GM19468 (cell line): ENCODE measurements around the gene IPO4.
A peak's percentile ranks its signal among the peaks of the same experiment; 100 is the strongest.

ENCODE experiments used
- ATAC-seq: cut with Tn5 transposase; IDR thresholded peaks from one replicate; pipeline ENCODE4 v1.9.1; 2021; ENCODE audit warnings: mild to moderate bottlenecking, moderate library complexity, moderate number of reproducible peaks; ENCODE audit not compliant: unreplicated experiment; ENCODE audit errors: extremely low read depth

IPO4 gene

DNA sequence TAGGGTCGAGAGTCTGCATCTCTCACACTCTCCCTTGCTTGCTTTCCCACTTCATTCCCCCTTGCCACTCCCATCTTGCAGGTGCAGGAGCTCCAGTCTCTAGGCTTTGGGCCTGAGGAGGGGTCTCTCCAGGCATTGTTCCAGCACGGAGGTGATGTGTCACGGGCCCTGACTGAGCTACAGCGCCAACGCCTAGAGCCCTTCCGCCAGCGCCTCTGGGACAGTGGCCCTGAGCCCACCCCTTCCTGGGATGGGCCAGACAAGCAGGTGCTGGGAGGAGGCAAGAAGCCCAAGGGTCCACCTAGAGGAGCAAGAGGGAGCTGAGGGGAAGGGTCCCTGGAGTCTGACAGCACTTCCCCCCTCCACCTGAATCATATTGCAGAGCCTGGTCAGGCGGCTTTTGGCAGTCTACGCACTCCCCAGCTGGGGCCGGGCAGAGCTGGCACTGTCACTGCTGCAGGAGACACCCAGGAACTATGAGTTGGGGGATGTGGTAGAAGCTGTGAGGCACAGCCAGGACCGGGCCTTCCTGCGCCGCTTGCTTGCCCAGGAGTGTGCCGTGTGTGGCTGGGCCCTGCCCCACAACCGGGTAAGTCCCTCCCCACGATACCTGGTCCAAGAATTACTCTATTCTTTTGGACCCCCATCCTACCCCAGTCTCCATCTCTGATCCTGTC lies 37.1 kb downstream of the IPO4 start:
- no peak for ATAC-seq

GRCh38 chr14:24150993-24151392 lies 37.6 kb downstream of the IPO4 start:
- ATAC-seq, result no peak

GRCh38 chr14:24150567-24150966 lies 38.0 kb downstream of the IPO4 start:
- ATAC-seq, result no peak

DNA sequence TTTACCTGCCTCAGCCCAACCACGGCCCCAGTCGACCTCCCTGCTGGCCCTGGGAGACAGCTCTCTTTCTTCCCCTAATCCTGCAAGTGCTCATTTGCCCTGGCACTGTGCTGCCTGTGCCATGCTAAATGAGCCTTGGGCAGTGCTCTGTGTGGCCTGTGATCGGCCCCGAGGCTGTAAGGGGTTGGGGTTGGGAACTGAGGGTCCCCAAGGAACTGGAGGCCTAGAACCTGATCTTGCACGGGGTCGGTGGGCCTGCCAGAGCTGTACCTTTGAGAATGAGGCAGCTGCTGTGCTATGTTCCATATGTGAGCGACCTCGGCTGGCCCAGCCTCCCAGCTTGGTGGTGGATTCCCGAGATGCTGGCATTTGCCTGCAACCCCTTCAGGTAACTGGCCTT lies 38.6 kb downstream of the IPO4 start:
- no peak for ATAC-seq

DNA sequence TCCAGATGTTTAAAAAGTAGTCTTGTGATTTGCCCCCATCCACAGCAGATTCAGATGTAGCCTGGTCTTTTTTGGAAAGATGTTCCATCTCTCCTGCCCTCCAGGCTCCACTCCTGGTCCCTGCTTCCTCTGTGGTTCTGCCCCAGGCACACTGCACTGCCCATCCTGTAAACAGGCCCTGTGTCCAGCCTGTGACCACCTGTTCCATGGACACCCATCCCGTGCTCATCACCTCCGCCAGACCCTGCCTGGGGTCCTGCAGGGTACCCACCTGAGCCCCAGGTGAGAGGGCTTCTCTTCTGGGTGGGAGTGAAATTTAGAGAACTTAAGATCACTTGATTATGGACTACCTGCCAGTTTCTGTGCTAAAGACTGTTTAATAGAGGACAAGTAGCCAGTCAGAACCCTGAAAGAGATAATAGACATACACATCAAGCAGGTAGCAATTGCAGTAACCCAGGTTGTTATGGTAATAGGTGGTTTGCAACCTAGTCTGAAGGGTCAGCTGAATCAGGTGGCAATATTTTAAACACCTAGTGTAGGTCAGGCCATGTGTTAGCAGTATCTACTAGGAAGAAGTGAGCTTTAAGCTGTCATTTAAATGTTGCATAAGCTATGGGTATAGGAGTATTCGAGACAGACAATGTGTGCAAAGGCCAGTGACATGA lies 39.2 kb downstream of the IPO4 start:
- no peak for ATAC-seq

- no peak for ATAC-seq
Measured at GRCh38 chr14:24147761-24148428, 40.7 kb downstream of the IPO4 start.

DNA sequence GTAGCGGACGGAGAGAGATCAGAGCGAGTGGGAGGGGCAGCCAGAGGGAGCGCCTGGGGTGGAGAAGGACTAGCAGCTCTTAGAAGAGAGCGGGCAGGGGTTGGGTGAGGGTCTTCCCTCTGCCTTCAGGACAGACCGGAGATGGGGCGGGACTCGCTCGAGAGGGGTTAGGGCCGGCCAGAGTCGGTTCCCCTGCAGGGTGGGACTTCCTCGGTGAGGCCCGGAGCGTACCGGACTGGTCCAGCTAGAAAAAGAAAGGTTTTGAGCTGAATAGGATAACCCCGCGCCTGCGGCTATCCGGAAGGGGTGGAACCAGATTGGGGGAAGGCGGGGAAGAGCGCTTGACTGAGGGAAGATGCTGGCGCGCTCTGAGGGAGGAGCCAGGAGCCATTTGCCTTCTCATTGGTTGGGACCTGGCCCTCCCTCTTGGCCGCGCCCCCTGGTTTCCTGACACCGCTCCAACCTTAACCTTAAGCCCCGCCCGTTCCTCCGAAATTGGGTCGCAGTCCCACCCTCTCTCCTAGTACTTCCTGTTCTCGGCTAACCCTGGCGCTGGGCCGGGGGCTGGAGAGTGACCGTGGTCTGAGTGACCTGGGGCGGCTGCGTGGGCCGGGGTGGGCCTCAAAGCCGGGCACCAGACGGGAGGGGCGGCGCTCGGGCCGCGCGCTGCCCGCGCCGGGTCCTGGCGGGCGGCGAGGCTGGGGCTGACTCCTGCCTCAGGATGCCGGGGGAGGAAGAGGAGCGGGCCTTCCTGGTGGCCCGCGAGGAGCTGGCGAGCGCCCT lies 41.4 kb downstream of the IPO4 start, which contains the start of gene RNF31:
TSS of gene RNF31 (plus strand) at position 521 of the 783 bp plus-strand sequence. CDS start at position 722, 201 bp downstream.
- ATAC-seq, result peak; percentile 85

- ATAC-seq, result peak; percentile 42
Measured at GRCh38 chr14:24146453-24146977, 42.1 kb downstream of the IPO4 start, which contains the start of gene PSME2. Gene PSME2, minus strand, starts transcription at chr14:24146610. Its CDS starts 29 bp downstream, at chr14:24146581.

DNA sequence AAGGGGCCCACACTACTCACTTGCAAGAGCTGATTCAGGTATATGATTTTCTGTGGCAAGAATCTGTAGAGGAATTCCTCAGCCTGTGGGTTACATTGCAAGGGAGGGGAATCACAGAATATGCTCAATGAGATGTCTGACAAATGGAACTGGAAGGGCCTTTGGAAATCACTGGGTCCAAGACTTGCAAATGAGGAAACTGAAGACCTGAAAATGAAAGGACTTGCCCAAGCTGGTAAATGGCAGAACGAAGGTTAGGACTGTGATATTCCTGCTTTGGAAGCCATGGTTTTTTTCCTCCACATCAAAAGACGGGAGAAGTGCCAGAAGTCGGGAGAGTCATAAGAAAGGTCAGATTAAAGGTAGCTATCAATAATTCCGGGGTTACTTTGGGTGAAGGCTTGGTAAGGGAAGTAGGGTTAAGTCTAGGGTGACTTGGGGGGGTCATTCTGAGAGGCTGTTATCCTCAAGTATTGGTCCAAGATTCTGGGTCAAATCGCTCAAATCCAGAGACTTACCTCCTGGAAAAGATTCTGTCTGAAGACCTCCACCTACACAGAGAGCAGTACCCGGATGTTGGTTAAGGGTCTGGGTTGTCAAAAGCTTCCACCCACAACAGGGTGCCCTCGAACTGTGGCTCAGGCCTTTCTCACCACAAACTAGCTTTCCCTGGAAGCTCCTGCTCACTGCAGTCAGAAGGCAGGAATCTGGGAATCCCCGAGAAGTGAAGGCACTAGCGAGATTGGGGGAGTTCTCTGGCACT lies 42.7 kb downstream of the IPO4 start:
- ATAC-seq, result no peak

DNA sequence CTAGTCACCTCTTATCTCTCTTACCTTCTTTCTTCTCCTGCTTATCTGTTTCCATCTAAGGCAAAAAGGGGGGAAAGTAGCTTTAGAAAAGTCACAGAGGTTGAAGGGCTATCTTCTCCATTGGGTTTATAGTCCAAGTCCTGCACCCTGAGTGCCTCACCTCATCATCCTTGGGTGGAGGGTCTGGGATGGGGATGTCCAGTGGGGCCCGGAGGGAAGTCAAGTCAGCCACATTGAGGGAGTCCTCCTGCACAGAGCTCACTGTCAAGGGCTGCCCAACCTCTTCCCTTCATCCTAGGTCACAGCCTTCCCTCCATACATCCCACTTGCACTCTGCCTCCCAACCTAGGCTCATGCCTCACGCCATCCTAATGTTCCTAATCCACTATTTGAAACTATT lies 43.4 kb downstream of the IPO4 start:
- ATAC-seq, result no peak

- no peak for ATAC-seq
Measured at GRCh38 chr14:24144451-24144850, 44.2 kb downstream of the IPO4 start.

DNA sequence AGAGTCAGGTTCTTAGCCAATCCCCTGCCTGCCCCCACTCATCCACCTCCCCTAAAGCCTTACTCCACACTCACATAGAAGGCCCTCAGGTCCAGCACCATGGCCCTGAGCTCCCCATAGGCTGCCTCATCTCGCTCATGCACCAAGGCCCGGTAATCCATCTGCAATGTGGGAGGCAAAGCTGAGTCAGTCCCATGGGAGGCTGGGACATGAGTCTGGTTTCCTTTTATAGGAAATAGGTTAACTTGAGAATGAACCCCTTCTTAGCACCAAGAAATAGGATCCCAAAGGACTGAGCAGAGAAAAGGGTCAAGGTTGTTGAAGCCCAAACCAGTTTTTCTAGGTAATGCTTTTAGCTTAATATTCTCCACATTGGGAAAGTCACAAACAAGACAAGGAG lies 45.1 kb downstream of the IPO4 start:
- no peak for ATAC-seq

DNA sequence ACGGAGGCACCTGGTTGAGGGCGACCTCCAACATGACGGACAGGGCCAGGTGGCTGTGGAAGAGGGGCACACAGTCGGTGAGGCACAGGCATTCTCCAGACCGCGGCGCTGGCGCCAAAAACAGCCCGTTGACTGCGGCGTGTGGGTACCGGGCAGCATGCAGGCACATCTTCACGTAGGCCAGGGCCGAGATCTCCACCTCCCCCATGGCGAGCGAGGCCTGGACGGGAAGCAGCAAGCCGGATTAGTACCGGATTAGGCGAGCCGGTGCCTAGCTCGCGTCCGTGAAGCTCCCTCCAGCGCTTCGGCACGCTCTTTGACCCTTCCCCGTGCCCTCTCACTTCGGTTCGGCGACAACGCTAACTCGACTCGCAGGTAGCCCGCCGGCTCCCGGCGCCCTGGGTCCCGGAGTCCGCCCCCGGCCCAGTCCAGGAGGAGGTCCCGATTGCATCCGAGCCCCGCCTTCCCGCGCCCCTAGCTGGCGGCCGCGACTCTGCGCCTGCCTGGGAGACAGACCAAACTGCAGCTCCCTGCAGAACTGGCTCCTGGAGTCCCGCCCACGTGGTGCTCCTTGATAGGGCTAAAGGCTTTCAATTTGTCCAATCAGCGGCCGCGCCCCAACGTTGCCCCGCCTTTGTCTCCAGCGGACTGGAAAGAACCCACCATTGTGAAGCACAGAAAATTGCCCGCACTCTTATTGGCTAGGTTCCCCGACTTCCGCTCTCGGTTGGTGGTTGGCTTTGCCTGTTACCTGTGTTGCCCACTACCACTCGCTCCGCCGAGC lies 47.3 kb downstream of the IPO4 start, which contains the start of gene EMC9:
TSS of gene EMC9 (minus strand) at position 495 of the 784 bp plus-strand sequence. CDS start at position 208, 287 bp downstream.
- peak; percentile 94 for ATAC-seq

DNA sequence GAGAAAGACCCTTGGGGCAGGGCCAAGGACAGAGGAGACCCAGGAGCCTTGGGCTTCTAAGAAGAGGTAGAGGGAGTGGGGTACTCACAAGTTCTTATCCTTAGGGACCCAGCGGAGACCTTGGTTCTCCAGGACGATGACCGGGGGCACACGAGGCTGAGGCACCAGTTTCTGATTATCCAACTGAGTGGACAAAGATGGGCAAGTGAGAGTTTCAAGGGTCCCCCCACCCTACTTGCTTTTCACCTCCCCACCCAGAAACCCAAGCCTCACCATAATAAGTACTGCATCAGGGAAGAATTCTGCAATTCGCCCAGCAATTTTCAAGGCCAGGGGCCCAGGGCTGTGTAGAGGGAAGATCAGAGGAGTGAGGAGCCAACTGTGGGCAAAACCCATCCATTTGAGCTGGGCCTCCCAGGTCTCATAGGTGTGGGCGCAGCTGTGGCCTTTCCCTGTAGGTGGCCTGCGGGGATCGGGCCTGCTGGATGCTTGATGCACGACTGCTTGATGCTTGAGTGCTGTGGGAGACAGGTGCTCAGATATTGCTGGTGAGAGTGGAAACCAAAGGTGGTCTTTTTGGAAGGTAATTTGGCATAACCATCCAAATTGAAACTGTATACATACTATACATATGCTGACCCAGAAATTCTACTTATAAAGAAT lies 49.2 kb downstream of the IPO4 start:
- no peak for ATAC-seq

DNA sequence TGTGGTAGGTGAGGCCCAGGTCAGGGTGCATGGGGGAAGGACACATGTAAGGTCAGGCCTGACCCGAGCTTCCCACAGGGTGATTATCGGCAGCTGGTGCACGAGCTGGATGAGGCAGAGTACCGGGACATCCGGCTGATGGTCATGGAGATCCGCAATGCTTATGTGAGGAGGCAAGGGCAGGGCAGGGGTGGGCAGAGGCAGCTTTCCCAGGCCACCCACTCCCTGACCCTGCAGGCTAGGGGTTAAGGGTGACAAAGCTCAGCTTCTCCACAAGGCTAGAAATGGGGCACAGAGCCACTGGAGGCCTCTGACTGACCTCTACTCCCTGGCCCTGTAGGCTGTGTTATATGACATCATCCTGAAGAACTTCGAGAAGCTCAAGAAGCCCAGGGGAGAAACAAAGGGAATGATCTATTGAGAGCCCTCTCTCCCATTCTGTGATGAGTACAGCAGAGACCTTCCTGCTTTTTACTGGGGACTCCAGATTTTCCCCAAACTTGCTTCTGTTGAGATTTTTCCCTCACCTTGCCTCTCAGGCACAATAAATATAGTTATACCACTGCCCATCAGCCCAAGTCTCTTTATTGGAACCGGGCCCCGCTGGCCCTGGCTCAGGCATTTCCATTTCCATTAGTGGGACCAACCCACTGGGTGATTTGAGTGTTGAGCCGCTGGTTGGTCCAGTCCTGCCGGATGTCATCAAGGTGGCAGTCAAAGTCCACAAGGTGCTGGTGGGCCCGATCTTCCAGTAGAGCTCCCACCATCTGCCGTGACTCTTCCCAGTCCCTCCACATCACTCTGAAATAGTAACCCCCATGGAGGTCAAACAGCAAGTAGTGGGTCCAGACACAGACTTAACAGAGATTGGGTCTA lies 50.0 kb downstream of the IPO4 start:
- ATAC-seq, result no peak

GRCh38 chr14:24137529-24138395 lies 50.9 kb downstream of the IPO4 start:
- ATAC-seq, result no peak
